OCI-LY3 (cell line): ENCODE measurements around the gene MED8.

ENCODE experiments used
- H2AFZ ChIP-seq: fragments of 200-600, 300-600 bp; shearing (Covaris generic); 2 replicates; pipeline ENCODE4 v1.6.0; 2014; ENCODE audit warnings: antibody characterized with exemption, low read depth, low read length
- H3K27ac ChIP-seq: fragments of 200-600, 300-600 bp; sonication (generic); 2 replicates; pipeline ENCODE4 v1.5.1; 2014; ENCODE audit warnings: mild to moderate bottlenecking, low read length, moderate library complexity, mixed read lengths
- H3K27me3 ChIP-seq: fragments of 200-600, 300-600 bp; sonication (generic); 2 replicates; pipeline ENCODE4 v1.6.1; 2014; ENCODE audit warnings: low read depth, low read length, mixed read lengths
- H3K36me3 ChIP-seq: fragments of 200-600, 300-600 bp; sonication (generic); replicated peaks from 2 replicates; pipeline ENCODE3; 2014; ENCODE audit warnings: low read depth, low read length, mixed read lengths
- H3K4me1 ChIP-seq: fragments of 300-600, 200-600 bp; sonication (generic); 2 replicates; pipeline ENCODE4 v1.6.1; 2014; ENCODE audit warnings: low read length, mixed read lengths
- H3K4me2 ChIP-seq: fragments of 200-600, 300-600 bp; sonication (generic); 2 replicates; pipeline ENCODE4 v1.6.1; 2014; ENCODE audit warnings: low read length, mixed read lengths
- H3K4me3 ChIP-seq: fragments of 300-600, 200-600 bp; sonication (generic); 2 replicates; pipeline ENCODE4 v1.5.1; 2014; ENCODE audit warnings: antibody characterized with exemption, mild to moderate bottlenecking, low read length, moderate library complexity
- H3K79me2 ChIP-seq: fragments of 300-600, 200-600 bp; shearing (Covaris generic); 2 replicates; pipeline ENCODE4 v1.6.1; 2014; ENCODE audit warnings: mild to moderate bottlenecking, low read length, mixed read lengths
- H3K9ac ChIP-seq: fragments of 300-600, 200-600 bp; shearing (Covaris generic); 2 replicates; pipeline ENCODE4 v1.6.0; 2014; ENCODE audit warnings: mild to moderate bottlenecking, low read length, moderate library complexity
- H3K9me3 ChIP-seq: fragments of 200-600, 300-600 bp; shearing (Covaris generic); 2 replicates; pipeline ENCODE4 v1.6.1; 2014; ENCODE audit warnings: low read length, mixed read lengths; ENCODE audit not compliant: insufficient read depth
- H4K20me1 ChIP-seq: fragments of 200-600, 300-600 bp; sonication (generic); 2 replicates; pipeline ENCODE4 v1.6.1; 2016; ENCODE audit warnings: low read length, mixed read lengths; ENCODE audit not compliant: insufficient read depth
- EZH2phosphoT487 ChIP-seq: fragments of 200-600 bp; shearing (Covaris generic); IDR thresholded peaks from 2 replicates; pipeline ENCODE4 v1.6.1; 2018; ENCODE audit warnings: antibody characterized with exemption, mixed run types, low read depth
- TF ChIP-seq, protein P1 (sequence below): fragments of 200-600, 300-600 bp; sonication (generic); IDR thresholded peaks from 2 replicates; pipeline ENCODE4 v1.5.1; 2014; ENCODE audit warnings: antibody characterized with exemption, low read length, low read depth

MED8 gene

GRCh38 chr1:43366179-43366578 lies 23.4 kb downstream of the MED8 start:
- Histone ChIP-seq H3K9me3 (no peaks in the 10 kb centered on the region), H2AFZ (no peak overlapping the region), H3K27me3 (no peaks in the 10 kb centered on the region), H3K79me2 (peaks cover 43% of the 10 kb centered on the region), H3K4me1 (peaks cover 10% of the 10 kb centered on the region), H3K4me2 (peak overlapping the region; percentile 91), H3K4me3 (peak overlapping the region; percentile 100), H4K20me1 (no peaks in the 10 kb centered on the region), H3K27ac (0 out of 2 replicates have a peak overlapping the region, but pooled peaks have one; percentile 86), H3K36me3 (peaks cover 24% of the 10 kb centered on the region), H3K9ac (peak overlapping the region; percentile 100)
- TF ChIP-seq, protein P1, sequence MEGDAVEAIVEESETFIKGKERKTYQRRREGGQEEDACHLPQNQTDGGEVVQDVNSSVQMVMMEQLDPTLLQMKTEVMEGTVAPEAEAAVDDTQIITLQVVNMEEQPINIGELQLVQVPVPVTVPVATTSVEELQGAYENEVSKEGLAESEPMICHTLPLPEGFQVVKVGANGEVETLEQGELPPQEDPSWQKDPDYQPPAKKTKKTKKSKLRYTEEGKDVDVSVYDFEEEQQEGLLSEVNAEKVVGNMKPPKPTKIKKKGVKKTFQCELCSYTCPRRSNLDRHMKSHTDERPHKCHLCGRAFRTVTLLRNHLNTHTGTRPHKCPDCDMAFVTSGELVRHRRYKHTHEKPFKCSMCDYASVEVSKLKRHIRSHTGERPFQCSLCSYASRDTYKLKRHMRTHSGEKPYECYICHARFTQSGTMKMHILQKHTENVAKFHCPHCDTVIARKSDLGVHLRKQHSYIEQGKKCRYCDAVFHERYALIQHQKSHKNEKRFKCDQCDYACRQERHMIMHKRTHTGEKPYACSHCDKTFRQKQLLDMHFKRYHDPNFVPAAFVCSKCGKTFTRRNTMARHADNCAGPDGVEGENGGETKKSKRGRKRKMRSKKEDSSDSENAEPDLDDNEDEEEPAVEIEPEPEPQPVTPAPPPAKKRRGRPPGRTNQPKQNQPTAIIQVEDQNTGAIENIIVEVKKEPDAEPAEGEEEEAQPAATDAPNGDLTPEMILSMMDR, result no peak
- no peak for TF ChIP-seq EZH2phosphoT487

- peaks cover 48% of the 10 kb centered on the region for H3K79me2 ChIP-seq
- H3K27me3 ChIP-seq, result no peaks in the 10 kb centered on the region
- peak overlapping the region; percentile 100 for H3K4me3 ChIP-seq
- H3K4me1 ChIP-seq, result peaks cover 11% of the 10 kb centered on the region
- no peaks in the 10 kb centered on the region for H4K20me1 ChIP-seq
- H3K9ac ChIP-seq, result peak overlapping the region; percentile 100; the same call in 1 of the 2 replicates
- no peak overlapping the region for H3K27ac ChIP-seq
- H2AFZ ChIP-seq, result no peak overlapping the region
- H3K9me3 ChIP-seq, result no peaks in the 10 kb centered on the region
- peak overlapping the region; percentile 91 for H3K4me2 ChIP-seq
- peaks cover 29% of the 10 kb centered on the region for H3K36me3 ChIP-seq
- no peak for TF ChIP-seq EZH2phosphoT487
- TF ChIP-seq, protein P1, result no peak
Measured at GRCh38 chr1:43365678-43366077, 23.9 kb downstream of the MED8 start.

GRCh38 chr1:43363935-43364525 lies 25.6 kb downstream of the MED8 start:
- Histone ChIP-seq H3K4me3 (no peak overlapping the region), H3K4me2 (no peak overlapping the region), H3K27me3 (no peaks in the 10 kb centered on the region), H4K20me1 (no peaks in the 10 kb centered on the region), H3K9me3 (no peaks in the 10 kb centered on the region), H2AFZ (no peak overlapping the region), H3K79me2 (peaks cover 64% of the 10 kb centered on the region), H3K4me1 (peaks cover 22% of the 10 kb centered on the region), H3K36me3 (peaks cover 36% of the 10 kb centered on the region), H3K27ac (no peak overlapping the region), H3K9ac (no peak overlapping the region)
- TF ChIP-seq EZH2phosphoT487, result no peak
- TF ChIP-seq, protein P1, result no peak

GRCh38 chr1:43363283-43363934 lies 26.2 kb downstream of the MED8 start:
- no peak overlapping the region for H3K27ac ChIP-seq
- no peaks in the 10 kb centered on the region for H3K27me3 ChIP-seq
- no peak overlapping the region for H3K9ac ChIP-seq
- peaks cover 36% of the 10 kb centered on the region for H3K36me3 ChIP-seq
- H2AFZ ChIP-seq, result no peak overlapping the region
- H3K4me1 ChIP-seq, result peaks cover 17% of the 10 kb centered on the region
- no peak overlapping the region for H3K4me2 ChIP-seq
- H3K9me3 ChIP-seq, result no peaks in the 10 kb centered on the region
- H3K4me3 ChIP-seq, result no peak overlapping the region
- H4K20me1 ChIP-seq, result no peaks in the 10 kb centered on the region
- TF ChIP-seq EZH2phosphoT487, result no peak
- TF ChIP-seq, protein P1, result no peak
- peaks cover 60% of the 10 kb centered on the region for H3K79me2 ChIP-seq
